ENCODE data around the gene OTUB1. TPM values are rescaled to one million over a fixed set of nuclear protein-coding genes. Genes with fewer than 3 reads are reported as not detected.

Gene OTUB1
- total RNA-seq, 1 donor from 2014 or later: 126 TPM

DNA sequence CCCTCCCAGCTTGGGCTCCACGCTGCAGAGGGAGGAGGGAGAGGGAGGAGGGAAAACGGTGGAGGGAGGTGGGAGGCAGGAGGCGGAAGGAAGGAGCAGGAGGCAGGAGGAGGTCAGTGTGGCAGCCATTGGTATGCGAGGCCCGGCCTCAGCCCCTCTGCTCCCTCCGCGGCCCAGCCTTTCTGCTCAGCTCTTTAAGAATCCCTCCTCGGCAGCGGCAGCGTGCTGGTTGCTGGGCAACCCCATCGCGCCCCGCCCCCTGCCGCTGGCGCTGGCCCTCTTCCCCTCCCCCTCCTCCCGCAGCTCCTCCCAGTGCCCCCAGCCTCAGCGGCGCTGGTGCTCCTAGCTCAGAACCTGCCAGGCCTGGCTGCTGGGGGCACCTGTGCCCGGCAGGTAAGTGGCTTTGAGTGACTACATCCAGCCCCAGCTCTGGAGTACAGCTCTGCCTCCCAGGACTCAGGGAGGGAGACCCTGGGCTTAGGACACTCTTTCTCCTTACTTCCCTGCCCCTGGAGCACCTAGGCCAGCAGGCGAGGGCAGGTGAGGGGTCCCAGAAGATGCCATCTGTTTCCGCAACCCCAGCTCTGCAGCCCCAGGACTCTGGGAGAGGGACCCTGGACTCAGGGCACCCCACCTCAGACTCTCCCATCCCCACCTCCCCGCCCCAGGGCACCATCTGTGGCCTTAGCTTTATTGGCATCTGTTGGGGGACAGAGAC lies 42.3 kb downstream of the OTUB1 start:
- DNase-seq: peak; percentile 84
- no peaks in the 10 kb centered on the region for H3K36me3 Mint-ChIP-seq (ENCODE audit: unreplicated experiment)
- TF ChIP-seq, protein P1, sequence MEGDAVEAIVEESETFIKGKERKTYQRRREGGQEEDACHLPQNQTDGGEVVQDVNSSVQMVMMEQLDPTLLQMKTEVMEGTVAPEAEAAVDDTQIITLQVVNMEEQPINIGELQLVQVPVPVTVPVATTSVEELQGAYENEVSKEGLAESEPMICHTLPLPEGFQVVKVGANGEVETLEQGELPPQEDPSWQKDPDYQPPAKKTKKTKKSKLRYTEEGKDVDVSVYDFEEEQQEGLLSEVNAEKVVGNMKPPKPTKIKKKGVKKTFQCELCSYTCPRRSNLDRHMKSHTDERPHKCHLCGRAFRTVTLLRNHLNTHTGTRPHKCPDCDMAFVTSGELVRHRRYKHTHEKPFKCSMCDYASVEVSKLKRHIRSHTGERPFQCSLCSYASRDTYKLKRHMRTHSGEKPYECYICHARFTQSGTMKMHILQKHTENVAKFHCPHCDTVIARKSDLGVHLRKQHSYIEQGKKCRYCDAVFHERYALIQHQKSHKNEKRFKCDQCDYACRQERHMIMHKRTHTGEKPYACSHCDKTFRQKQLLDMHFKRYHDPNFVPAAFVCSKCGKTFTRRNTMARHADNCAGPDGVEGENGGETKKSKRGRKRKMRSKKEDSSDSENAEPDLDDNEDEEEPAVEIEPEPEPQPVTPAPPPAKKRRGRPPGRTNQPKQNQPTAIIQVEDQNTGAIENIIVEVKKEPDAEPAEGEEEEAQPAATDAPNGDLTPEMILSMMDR (IDR thresholded peaks at IDR 0.05; ENCODE audit: partially characterized antibody, unreplicated experiment): no peak
- no peak overlapping the region for H3K27ac Mint-ChIP-seq (ENCODE audit: unreplicated experiment)
- no peak overlapping the region for H3K4me3 Mint-ChIP-seq (ENCODE audit: unreplicated experiment)
- peaks cover 12% of the 10 kb centered on the region for H3K9me3 Mint-ChIP-seq (ENCODE audit: unreplicated experiment)
- peaks cover 19% of the 10 kb centered on the region for H3K4me1 Mint-ChIP-seq (ENCODE audit: low read depth, unreplicated experiment)
- peaks cover 16% of the 10 kb centered on the region for H3K27me3 Mint-ChIP-seq (ENCODE audit: unreplicated experiment)

GRCh38 chr11:64029773-64030172 lies 43.5 kb downstream of the OTUB1 start:
- Mint-ChIP-seq H3K27me3 (ENCODE audit: unreplicated experiment) (peaks cover 20% of the 10 kb centered on the region), H3K36me3 (ENCODE audit: unreplicated experiment) (no peaks in the 10 kb centered on the region), H3K27ac (ENCODE audit: unreplicated experiment) (no peak overlapping the region), H3K9me3 (ENCODE audit: unreplicated experiment) (peaks cover 17% of the 10 kb centered on the region), H3K4me1 (ENCODE audit: low read depth, unreplicated experiment) (peaks cover 16% of the 10 kb centered on the region), H3K4me3 (ENCODE audit: unreplicated experiment) (no peak overlapping the region)
- TF ChIP-seq, protein P1 (IDR thresholded peaks at IDR 0.05; ENCODE audit: partially characterized antibody, unreplicated experiment): no peak
- no peak for DNase-seq

DNA sequence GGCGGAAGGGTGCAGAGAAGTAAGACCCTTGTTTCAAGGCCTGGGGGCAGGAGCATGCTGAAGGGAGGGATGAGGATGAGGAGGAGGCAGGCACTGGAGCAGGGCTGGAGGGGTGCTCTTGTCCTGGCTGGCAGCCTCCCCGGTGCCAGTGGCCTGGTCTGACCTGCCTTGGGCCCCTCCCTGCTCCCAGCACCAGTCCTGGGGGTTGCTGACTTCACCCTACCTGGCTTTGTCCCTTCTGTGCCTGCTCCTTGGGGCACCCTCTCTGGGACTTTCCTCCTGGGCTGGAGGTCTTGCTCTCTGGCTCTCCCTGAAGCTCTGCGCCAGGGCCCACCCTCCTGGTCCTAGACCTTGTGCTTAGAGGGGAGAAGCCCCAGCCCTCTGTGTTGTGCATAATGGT lies 44.8 kb downstream of the OTUB1 start:
- no peak for DNase-seq
- H3K9me3 Mint-ChIP-seq (ENCODE audit: unreplicated experiment): peaks cover 15% of the 10 kb centered on the region

DNA sequence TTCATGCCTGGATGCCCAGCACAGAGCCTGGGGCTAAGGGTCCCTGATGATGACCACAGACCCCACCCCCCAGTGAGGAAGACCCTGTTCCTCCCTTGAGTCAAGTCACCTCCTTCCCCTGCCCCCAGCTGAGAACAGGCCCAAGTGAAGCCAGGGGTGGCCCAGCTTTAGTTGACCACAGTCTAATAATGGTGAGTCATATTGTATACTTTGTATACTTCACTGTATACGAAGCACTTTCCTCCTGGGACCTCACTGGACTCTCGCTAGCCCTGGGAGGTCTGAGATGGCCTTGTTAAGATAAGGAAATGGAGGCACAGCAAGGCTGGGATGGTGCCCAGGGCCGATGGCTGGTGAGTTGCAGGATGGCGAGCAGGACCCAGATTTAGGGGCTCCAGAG lies 45.8 kb downstream of the OTUB1 start:
- Mint-ChIP-seq H3K27ac (ENCODE audit: unreplicated experiment) (no peak overlapping the region), H3K27me3 (ENCODE audit: unreplicated experiment) (peaks cover 17% of the 10 kb centered on the region)
- TF ChIP-seq, protein P1 (IDR thresholded peaks at IDR 0.05; ENCODE audit: partially characterized antibody, unreplicated experiment): no peak

More for the DNA sequence above, 44.8 kb downstream of the OTUB1 start:
- Mint-ChIP-seq H3K27ac (ENCODE audit: unreplicated experiment) (no peak overlapping the region), H3K36me3 (ENCODE audit: unreplicated experiment) (no peaks in the 10 kb centered on the region), H3K4me1 (ENCODE audit: low read depth, unreplicated experiment) (peaks cover 18% of the 10 kb centered on the region), H3K27me3 (ENCODE audit: unreplicated experiment) (peaks cover 20% of the 10 kb centered on the region), H3K4me3 (ENCODE audit: unreplicated experiment) (no peak overlapping the region)
- TF ChIP-seq, protein P1 (IDR thresholded peaks at IDR 0.05; ENCODE audit: partially characterized antibody, unreplicated experiment): no peak

DNA sequence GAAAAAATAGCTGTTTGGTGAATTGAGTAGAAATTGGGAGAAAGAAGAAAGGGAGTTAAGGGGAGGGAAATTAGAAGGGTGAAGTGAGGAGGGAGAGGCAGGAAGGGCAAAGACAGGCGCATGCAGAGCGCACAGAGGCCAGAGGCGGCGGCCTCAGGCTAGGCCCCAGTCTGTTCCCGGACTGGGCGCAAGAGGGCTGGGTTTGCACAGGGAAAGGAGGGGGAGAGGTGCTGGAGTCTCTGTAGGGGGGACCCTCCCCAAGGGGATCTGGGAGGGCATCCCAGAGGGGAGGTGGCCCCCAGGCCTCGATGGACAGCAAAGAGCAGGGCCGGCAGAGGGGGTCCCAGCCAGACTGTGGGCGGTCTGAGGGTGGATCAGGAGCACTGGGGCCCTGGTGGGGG lies 48.2 kb downstream of the OTUB1 start:
- H3K27ac Mint-ChIP-seq (ENCODE audit: unreplicated experiment): no peak overlapping the region
- TF ChIP-seq, protein P1 (IDR thresholded peaks at IDR 0.05; ENCODE audit: partially characterized antibody, unreplicated experiment): peak; percentile 17

More for the DNA sequence above, 45.8 kb downstream of the OTUB1 start:
- Mint-ChIP-seq H3K4me1 (ENCODE audit: low read depth, unreplicated experiment) (peaks cover 17% of the 10 kb centered on the region), H3K9me3 (ENCODE audit: unreplicated experiment) (peaks cover 10% of the 10 kb centered on the region), H3K36me3 (ENCODE audit: unreplicated experiment) (no peaks in the 10 kb centered on the region), H3K4me3 (ENCODE audit: unreplicated experiment) (no peak overlapping the region)
- DNase-seq: no peak

More for the DNA sequence above, 48.2 kb downstream of the OTUB1 start:
- peak; percentile 58 for DNase-seq
- Mint-ChIP-seq H3K4me1 (ENCODE audit: low read depth, unreplicated experiment) (peaks cover 9% of the 10 kb centered on the region), H3K27me3 (ENCODE audit: unreplicated experiment) (peaks cover 15% of the 10 kb centered on the region), H3K36me3 (ENCODE audit: unreplicated experiment) (no peaks in the 10 kb centered on the region), H3K9me3 (ENCODE audit: unreplicated experiment) (peaks cover 9% of the 10 kb centered on the region), H3K4me3 (ENCODE audit: unreplicated experiment) (peak overlapping the region; percentile 22)
